NCI-H524 (cell line): ENCODE measurements around the gene C10orf71.

Experiments
- DNase-seq, 2 experiments: peaks; one replicate each; lab custom pipeline; 2025; lab: John Stamatoyannopoulos, UW

C10orf71 gene

GRCh38 chr10:49274886-49275285 is 24.1 kb upstream of the C10orf71 start:
- no peak for DNase-seq

DNA sequence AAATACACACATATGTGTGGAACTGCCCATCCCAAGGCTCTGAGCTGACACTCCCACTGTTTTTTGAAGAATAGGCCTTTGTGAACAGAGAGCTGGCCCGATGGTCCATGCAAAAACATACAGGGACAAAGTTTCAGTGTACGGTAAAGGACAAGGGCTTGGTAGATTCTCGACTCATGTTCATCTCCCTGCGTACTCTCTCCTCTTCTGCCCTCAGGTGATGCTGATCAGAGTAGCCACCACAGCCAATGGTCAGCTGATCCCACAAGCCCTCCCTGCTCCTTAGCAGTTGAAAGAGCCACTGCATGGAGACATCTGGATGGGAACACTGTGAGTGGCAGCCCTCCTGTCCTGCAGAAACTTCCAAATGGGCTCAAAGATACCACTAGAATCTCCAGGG is 23.1 kb upstream of the C10orf71 start:
- no peak for DNase-seq

- no peak for DNase-seq
Observed at GRCh38 chr10:49276596-49276995, 22.4 kb upstream of the C10orf71 start.

DNA sequence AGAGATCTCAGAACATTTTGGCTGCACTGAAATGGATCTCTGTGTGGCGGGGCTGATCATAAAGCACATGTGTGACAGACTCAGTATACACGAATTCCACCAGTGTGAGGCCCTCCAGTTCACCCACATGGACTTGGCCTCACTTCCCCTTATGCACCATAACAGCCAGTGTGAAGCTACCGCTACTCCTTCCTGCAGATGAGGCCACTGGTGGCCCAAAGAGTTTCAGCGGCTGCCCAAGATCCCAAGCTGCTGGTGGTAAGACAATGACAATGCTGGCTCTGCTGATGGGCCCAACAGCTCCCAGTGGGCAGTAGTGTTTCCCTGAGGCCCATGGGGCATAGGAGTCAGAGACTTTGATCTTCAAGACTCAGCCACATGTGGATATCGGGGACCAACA is 21.0 kb upstream of the C10orf71 start:
- DNase-seq = no peak

- DNase-seq = no peak
Observed at GRCh38 chr10:49278497-49278981, 20.4 kb upstream of the C10orf71 start.

DNA sequence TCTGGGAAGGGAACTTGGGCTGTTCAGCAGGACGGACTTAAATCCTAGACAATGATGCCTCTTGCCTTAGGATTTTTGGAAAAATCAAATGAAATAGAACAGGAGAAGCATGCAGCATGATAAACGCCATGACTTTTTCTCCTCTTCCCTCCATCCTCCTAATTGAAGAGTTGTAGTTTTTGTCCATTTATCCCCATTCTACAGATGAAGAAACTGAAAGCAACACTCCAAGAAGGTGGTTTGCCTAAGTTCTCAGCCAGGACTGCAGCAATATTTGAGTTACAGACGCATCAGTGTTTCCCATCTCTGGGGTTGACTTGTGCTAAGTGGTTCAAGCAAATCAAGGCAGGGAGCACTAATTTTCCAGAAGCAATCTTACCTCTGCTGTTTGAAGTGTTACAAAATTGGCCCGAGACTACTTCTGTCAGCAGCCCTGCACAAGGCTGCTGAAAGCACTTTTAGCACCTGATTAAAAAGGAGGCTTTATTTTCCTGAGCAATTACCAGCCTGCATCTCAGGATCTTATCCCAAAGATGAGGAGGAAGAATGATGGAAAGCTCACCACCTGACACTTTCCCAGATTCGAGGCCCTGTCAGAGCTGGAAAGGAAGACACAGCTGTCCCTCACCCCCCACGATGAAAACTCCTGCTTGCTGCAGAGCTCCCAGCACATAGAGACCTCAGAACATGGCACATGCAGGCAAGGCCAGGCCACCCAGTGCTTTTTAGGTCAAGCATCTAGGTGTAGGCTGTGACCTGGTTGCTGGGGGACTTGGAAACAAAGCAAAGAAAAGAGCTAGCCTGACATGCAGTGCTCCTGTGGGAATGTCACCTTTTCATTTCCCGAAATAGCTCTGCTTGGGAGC is 19.7 kb upstream of the C10orf71 start:
- DNase-seq = no peak

DNA sequence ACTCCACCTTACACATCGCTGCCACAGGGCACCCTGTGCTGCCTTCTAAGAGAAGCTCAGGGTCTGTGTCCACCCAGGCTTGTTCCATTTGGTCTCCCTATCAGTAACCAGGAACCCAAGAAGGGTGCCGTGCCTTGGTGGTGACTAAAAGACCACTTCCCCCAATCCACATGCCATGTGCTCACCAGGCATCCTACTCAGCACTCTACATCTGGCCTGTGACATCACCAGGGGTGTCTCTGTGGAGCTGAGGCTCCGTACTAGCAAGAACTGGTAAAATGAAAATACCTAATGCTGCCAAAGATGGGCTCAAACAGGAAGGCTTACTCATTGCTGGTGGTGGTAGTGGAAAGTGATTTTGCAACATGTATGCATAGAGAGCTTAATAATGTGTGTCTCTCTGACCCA is 19.0 kb upstream of the C10orf71 start:
- DNase-seq = no peak

DNA sequence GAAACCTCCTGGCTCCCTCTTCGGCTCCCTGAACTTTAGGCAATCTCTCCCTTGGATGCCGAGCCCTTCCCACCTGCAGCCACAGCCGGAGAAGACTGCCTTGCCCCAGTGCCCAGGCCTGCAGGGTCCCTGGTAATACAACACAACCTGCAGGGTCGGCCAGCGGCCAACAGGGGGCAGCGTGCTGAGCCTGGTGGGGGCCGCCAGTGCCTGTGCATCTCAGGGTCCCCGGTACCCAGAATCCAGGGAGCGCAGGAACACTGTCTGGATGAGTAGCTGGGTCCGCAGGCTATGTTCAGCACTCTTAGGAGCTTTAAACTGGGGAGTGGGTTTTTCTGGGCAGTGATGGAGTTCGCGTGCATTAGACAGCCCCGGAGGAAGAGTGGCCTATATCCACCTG is 17.5 kb upstream of the C10orf71 start:
- no peak for DNase-seq

- no peak for DNase-seq
Observed at GRCh38 chr10:49282306-49282705, 16.7 kb upstream of the C10orf71 start.

GRCh38 chr10:49282879-49283341 is 16.1 kb upstream of the C10orf71 start:
- no peak for DNase-seq

GRCh38 chr10:49283491-49283890 is 15.5 kb upstream of the C10orf71 start:
- no peak for DNase-seq

DNA sequence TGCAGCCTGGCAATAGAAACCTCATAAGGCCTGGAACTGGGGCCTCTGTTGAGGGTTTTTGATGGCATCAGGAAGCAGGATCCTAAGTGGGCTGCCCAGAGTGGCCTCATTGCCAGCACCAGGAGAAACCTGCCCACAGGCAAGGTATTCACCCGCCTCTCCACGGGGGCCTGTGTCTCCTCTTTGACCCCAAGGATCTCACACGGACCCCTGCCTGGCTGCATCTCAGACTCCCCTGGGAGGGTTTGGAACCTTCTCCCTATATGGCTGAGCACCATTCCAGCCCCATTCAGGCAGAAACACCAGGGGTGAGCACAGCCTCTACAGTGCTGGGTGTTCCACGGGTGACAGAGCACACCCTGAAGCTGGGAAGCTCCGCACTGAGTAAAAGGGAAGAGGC is 14.6 kb upstream of the C10orf71 start:
- DNase-seq = no peak

- no peak for DNase-seq
Observed at GRCh38 chr10:49285232-49285631, 13.7 kb upstream of the C10orf71 start.

DNA sequence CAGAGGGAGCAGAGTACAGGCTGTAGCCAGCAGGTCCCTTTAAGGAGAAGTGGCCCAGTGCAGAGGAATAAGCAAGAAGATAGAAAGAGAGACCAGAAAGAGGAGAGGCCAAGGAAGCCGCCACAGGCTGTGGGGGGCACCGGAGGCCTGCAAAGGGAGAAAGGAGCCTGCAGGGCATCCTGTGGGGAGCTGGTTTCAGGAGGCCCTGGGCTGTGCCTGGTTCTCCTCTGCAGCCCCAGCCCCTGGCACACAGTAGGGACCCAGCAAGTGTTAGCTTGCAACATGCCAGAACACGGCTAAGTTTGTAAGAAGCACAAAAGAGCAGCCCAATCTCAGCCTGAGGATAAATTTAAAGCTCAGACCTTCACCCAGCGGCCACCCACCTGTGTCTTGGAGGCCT is 12.3 kb upstream of the C10orf71 start:
- no peak for DNase-seq

DNA sequence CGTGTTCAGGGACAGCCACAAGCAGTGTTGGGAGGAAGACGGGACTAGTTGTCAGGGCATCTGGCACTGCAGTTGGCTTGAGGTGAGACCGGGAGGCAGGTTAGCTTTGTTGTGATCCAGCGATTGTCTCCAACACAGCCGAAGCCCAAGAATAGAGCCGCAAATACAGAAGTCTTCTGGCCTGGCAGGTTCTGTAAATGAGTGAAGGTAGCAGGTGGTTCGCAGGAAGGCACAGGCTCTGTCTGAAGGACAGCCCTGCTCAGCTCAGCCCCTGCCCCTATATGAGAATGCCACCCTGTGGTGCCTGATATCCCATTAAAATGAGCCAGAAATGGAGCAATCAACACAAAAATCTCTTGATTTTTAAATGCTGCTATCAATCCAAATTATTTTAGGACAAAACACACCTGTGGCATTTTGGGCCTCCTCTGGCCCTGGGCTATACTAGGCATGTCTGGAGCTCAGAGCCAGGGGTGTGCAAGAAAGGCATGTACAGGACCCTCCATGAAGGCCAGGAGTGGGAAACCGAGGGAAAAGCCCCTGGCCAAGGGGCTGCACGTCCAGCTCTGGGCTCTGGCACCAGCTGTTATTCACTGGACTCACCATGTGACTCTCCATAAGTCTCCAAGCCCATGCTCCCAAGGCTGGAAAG is 11.2 kb upstream of the C10orf71 start:
- no peak for DNase-seq

- DNase-seq = no peak
Observed at GRCh38 chr10:49288341-49289065, 10.5 kb upstream of the C10orf71 start.

GRCh38 chr10:49289480-49289879 is 9.5 kb upstream of the C10orf71 start:
- no peak for DNase-seq

- DNase-seq = no peak
Observed at GRCh38 chr10:49290131-49290530, 8.8 kb upstream of the C10orf71 start.

GRCh38 chr10:49290607-49291006 is 8.4 kb upstream of the C10orf71 start:
- DNase-seq = no peak

- DNase-seq = no peak
Observed at GRCh38 chr10:49292565-49293207, 6.3 kb upstream of the C10orf71 start.

DNA sequence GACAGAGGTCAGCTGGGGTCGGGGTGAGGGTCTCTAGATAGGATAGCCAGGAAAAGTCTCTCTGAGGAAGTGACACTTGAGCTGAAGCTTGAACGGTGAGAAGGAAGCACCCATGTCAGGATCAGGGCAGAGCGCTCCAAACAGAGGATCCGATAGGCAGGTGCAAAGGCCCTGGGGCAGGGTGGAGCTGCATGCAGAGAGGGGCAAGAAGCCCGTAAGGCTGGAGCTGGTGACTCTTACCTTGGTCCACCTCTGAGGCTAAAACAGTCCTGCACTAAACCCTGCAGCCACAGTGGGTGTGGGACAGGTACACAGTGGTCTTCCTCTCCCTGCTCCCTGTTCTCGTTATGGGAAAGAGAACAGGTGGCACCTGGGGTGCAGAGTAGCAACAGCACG is 5.8 kb upstream of the C10orf71 start:
- no peak for DNase-seq

DNA sequence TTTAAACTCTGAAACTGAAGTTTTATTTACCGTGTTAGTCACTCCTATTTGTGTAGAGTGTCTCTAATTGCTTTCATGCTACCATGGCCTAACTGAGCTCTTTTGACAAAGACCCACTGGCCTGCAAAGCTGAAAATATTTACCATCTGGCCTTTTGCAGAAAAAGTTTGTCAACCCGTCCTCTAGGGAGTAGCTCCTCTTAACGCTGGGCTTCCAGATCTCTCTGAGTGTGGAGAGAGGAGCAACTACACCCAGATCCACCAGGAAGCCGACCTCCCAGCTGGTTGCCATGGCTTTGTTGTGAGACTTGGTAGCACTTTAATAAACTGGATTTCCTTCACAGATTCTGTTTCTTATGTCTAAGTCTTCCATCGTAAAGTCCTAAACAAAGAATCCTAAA is 4.2 kb upstream of the C10orf71 start:
- no peak for DNase-seq
